Lower lobe of right lung (tissue), 2 donors: Measurements from ENCODE around the gene COL9A3. TPM values are rescaled to one million over a fixed set of nuclear protein-coding genes. Genes with fewer than 3 reads are reported as not detected.

Experiments used
- ATAC-seq, 2 donors: fragments of 200-7000 bp; cut with Tn5 transposase; one replicate each; pipeline ENCODE4 v1.9.1; 2020 to 2022; ENCODE audit warnings: mild to moderate bottlenecking in 2 of 2, moderate library complexity in 2 of 2
- DNase-seq: peaks from one replicate; pipeline ENCODE4 v3.0.0-alpha.2; 2020
- H3K27ac ChIP-seq: fragments of 200-600 bp; one replicate; pipeline ENCODE4 v1.8.0; 2022
- H3K27me3 ChIP-seq: fragments of 200-600 bp; one replicate; pipeline ENCODE4 v1.8.0; 2022; ENCODE audit warnings: low read depth
- H3K36me3 ChIP-seq: fragments of 200-600 bp; one replicate; pipeline ENCODE4 v1.8.0; 2022; ENCODE audit warnings: mild to moderate bottlenecking
- H3K4me1 ChIP-seq: fragments of 200-600 bp; one replicate; pipeline ENCODE4 v1.8.0; 2022
- H3K4me3 ChIP-seq: fragments of 200-600 bp; one replicate; pipeline ENCODE4 v1.8.0; 2022; ENCODE audit warnings: mild to moderate bottlenecking
- H3K9me3 ChIP-seq: fragments of 200-600 bp; one replicate; pipeline ENCODE4 v1.8.0; 2022
- intact Hi-C: fragments of 100-400 bp; cut with DNase I; formaldehyde crosslinking; loops from one replicate; pipeline ENCODE4 v1.11.0; 2022
- total RNA-seq: library from RNA; stranded (reverse); fragmentation: NEBNext Ultra II Directional; extraction: Animal tissue kit (Norgen Biotek cat#: 25700); gene quantifications from one replicate; pipeline ENCODE4 v1.2.1, GENCODE V29; 2021
- TF ChIP-seq, protein P1 (sequence below): fragments of 200-600 bp; IDR thresholded peaks from one replicate; pipeline ENCODE4 v1.8.0; 2022; ENCODE audit warnings: antibody characterized with exemption, mild to moderate bottlenecking
- donor health status: DM: no; HTN: yes; CAD: no; lungs with severe emphysema.

Gene COL9A3
- total RNA-seq, 1 donor from 2014 or later, result 0.89 TPM

DNA sequence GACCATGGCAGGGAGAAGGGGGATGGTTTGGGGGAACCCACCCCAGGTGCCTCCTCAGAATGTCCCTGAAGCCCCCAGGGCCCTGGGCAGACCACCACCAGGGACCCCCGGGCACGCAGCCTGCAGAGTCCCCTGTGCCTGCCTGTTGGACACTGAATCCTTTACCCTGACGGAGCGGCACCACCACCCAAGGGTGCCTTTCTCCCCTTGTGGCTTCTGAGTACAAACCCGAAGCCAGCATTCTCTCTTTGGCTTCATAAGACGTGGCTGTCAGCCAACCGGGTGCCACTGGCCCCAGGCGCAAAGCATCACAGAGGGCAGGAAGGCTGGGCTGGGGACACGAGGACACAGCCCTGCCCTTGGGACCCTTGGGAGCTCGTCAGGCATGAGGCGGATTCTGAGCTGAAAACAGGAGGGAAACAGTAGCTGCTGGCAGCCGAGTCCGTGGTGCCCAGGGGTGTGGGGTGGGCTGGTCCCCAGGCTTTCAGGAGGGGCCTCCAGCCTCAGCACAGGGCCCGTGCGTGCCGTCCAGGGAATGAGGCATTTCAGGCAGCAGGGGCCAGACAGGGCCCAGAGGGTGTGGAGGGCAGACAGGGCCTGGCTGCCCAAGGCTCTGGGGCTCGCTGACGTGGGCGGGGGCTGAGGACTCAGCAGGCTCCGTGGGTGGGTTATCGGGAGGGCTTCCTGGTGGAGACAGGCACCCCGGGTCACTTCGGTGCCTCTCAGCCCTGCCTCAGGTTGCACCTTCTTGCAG is 3.5 kb downstream of the COL9A3 start:
- Histone ChIP-seq H3K4me3 (no peak overlapping the region), H3K36me3 (no peaks in the 10 kb centered on the region), H3K9me3 (no peaks in the 10 kb centered on the region), H3K27ac (no peak overlapping the region), H3K4me1 (peaks cover 31% of the 10 kb centered on the region), H3K27me3 (peaks cover 52% of the 10 kb centered on the region)
- no peak for ATAC-seq
- DNase-seq, result no peak
- TF ChIP-seq, protein P1, sequence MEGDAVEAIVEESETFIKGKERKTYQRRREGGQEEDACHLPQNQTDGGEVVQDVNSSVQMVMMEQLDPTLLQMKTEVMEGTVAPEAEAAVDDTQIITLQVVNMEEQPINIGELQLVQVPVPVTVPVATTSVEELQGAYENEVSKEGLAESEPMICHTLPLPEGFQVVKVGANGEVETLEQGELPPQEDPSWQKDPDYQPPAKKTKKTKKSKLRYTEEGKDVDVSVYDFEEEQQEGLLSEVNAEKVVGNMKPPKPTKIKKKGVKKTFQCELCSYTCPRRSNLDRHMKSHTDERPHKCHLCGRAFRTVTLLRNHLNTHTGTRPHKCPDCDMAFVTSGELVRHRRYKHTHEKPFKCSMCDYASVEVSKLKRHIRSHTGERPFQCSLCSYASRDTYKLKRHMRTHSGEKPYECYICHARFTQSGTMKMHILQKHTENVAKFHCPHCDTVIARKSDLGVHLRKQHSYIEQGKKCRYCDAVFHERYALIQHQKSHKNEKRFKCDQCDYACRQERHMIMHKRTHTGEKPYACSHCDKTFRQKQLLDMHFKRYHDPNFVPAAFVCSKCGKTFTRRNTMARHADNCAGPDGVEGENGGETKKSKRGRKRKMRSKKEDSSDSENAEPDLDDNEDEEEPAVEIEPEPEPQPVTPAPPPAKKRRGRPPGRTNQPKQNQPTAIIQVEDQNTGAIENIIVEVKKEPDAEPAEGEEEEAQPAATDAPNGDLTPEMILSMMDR, result no peak
- intact Hi-C loops, result no loop called here

DNA sequence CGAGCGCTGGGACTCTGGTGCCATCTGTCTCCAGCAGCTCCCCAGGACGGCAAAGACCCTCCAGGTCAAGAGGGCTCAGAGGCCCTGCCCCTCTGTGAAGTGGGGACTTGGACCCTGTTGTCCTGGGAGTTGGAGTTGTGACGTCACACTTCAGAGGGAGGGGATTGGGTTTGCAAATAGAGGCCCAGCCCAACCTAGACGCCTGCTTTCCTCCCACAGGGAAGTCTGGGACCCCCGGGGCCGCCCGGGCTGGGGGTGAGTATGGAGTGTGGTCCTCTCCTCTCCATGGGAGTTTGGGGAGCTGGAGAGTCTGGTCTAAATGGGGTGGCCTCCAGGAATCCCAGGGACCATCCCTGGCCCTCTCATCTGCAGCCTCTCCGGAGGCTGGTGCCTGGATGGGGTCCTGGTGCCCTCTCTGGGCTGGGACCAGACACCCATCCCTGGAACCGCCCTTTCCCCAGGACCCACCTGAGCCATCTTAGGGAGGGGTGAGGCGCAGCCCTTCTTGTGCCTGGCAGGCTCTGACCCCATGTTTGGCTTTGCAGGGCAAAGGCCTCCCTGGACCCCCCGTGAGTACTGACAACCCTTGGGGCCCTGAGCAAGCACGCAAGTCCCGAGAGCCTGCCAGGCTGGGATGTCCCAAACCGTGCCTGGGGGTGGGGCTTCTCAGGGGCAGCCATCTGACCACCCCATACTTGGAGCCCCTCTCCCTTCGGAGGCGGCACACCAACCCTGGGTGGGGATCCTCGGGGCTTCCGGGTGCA is 4.3 kb downstream of the COL9A3 start:
- DNase-seq, result no peak
- Histone ChIP-seq H3K27me3 (peaks cover 45% of the 10 kb centered on the region), H3K4me1 (peaks cover 23% of the 10 kb centered on the region), H3K27ac (no peak overlapping the region), H3K36me3 (no peaks in the 10 kb centered on the region), H3K9me3 (no peaks in the 10 kb centered on the region), H3K4me3 (no peak overlapping the region)
- intact Hi-C loops, result no loop called here
- ATAC-seq, result no peak
- TF ChIP-seq, protein P1, result no peak

DNA sequence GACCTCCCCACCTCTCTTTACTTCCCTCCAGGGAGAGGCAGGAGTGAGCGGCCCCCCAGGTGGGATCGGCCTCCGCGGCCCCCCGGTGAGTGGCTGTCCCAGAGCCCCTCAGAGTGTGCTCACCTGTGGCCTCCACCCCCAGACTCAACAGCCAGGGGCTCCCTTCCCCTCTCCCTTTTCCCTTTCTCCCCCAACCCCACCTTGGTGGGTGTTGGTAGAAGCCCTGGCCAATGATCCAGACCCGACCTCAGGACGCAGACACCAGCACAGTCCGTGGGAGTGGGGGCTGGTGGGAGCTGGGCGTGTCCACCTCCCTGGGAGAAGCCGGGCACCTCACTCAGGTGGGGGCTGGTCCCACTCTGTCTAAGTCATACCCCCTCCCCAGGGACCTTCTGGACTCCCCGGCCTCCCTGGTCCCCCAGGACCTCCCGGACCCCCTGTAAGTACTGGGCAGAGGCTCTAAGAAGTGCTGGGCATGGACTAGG is 4.9 kb downstream of the COL9A3 start:
- no peaks in the 10 kb centered on the region for H3K9me3 ChIP-seq
- H3K4me3 ChIP-seq, result no peak overlapping the region
- DNase-seq (no peak), ATAC-seq (no peak)
- intact Hi-C loops, result no loop called here
- H3K27ac ChIP-seq, result no peak overlapping the region
- peaks cover 19% of the 10 kb centered on the region for H3K4me1 ChIP-seq
- H3K27me3 ChIP-seq, result peaks cover 39% of the 10 kb centered on the region
- no peaks in the 10 kb centered on the region for H3K36me3 ChIP-seq
- TF ChIP-seq, protein P1, result no peak

DNA sequence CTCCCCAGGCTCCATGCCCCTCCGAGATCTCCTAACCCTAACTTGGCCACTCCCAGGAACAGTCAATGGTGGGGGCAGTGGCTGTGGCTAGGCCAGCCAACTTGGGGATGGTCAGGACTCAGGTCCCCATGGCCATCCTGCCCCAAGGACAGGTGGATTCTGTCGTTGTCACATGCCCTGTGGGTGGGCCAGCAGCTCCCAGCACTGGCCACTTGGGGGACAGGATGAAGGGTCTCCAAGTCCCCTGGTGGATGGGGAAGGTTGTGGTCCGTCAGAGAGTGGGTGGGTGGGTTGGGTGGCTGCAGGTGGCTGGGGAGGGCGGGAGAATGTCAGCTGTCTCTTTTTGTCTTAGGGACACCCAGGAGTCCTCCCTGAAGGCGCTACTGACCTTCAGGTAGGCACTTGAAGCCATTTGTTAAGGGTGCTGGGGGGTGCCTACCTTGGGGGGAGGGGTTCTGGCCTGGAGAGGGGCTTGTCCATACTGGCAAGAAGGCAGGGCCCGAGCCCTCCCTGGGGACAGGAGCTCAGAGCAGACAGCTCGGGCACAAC is 5.5 kb downstream of the COL9A3 start:
- intact Hi-C loops, result no loop called here
- no peak overlapping the region for H3K4me3 ChIP-seq
- ATAC-seq (no peak), DNase-seq (no peak)
- H3K27me3 ChIP-seq, result peaks cover 34% of the 10 kb centered on the region
- H3K9me3 ChIP-seq, result no peaks in the 10 kb centered on the region
- TF ChIP-seq, protein P1, result no peak
- peaks cover 19% of the 10 kb centered on the region for H3K4me1 ChIP-seq
- no peak overlapping the region for H3K27ac ChIP-seq
- H3K36me3 ChIP-seq, result no peaks in the 10 kb centered on the region

DNA sequence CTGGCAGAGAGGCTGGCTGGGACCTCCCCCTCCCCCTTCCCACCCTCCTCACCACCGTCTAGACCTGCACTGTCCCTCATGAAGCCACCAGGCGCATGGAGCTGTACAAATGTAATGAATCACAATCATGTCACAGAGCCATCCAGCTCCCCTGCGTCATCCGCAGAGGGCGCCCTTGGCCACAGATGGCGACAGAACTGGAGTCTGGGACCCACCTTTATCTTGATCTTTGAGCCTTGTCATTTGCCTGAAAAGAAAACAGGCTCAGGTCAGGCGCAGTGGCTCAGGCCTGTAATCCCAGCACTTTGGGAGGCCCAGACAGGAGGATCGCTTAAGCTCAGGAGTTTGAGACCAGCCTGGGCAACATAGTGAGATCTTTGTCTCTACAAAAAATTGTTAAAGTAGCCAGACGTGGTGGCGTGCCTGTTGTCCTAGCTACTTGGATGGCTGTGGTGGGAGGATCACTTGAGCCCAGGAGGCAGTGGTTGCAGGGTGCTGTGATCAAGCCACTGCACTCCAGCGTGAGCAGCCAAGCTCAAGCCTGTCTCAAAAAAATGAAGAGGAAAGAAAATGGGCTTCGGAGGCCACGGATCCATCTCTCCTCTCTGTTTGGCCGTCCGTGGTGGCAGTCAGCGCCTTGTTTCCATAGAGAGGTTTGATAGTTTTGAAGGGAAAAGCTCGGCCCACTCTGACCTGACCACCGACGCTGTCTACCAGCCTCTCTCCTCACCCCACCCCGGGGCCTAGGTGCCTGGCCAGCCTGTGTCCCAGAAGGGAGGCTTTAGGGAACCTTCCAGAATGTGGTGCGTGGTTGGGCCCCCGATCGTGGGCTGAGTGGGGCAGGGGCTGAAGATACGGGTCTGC is 6.2 kb downstream of the COL9A3 start:
- ATAC-seq (no peak), DNase-seq (no peak)
- Histone ChIP-seq H3K27me3 (peaks cover 27% of the 10 kb centered on the region), H3K9me3 (no peaks in the 10 kb centered on the region), H3K4me1 (peaks cover 19% of the 10 kb centered on the region), H3K36me3 (no peaks in the 10 kb centered on the region), H3K27ac (no peak overlapping the region), H3K4me3 (no peak overlapping the region)
- TF ChIP-seq, protein P1, result no peak
- intact Hi-C loops, result no loop called here
